ENCODE measurements around the gene STK32B.
A peak's percentile ranks its signal among the peaks of the same experiment; 100 is the strongest.
"Not testable (repeated sequence)": the region's sequence is repeated elsewhere in the genome, so short reads cannot be mapped to it uniquely, and the experiment has no call there.

The STK32B gene

DNA sequence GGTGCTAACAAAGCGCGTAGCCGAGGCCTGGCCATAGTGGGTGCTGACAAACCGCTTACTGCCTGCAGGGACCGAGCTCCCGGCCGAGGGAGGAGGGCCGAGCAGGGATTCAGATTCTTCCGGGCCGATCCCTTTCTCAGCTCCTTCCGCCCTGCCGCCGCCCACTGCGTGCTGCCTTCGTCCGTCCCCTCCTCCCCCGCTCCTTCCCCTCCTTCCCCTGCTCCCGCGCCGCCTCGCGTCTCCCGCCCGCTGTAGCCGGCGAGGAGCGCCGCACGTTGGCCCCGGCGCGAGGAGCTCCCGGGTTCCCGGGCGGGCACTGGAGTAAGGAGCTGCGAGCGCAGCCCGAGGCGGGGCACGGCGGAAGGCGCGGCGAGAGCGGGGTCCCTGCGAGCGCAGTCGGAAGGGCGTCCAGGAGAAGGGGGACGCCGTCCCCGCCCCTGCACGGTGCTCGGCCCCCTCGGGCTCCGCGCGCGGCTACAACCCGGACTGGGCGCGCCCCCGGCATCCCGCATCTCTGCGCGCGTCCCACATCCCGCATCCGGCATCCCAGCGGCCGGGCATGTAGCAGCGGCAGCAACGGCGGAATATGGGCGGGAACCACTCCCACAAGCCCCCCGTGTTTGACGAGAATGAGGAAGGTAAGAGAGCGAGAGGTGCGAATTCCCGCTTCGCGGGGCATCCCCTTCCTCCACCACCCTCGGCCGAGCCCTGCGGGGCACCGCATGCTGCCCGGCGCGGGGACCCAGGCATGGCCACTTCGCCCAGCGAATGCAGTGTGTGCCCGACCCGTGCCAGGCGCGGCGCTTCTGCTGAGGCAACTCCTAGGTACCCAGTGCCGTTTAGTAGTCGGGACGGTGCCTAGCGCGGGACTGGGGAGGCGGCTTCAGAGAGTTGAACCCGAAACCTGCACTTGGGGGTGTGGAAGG lies at the start of gene STK32B:
STK32B (plus strand) TSS at position 203 of the 926 bp plus-strand sequence.
- DNase-seq, result peak; percentile 11

DNA sequence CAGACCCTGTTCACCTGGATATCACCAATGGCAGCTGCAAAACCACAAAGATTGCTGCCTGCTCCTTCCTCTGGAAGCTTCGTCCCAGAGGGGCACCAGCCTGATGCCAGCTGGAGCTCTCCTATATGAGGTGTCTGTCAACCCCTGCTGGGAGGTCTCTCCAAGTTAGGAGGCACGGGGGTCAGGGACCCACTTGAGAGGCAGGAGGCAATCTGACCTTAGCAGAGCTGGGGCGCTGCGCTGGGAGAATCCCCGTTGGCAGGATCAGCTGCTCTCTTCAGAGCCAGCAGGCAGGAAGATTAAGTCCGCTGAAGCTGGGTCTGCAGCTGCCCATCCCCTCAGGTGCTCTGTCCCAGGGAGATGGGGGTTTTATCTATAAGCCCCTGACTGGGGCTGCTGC lies 49.6 kb upstream of the STK32B start:
- not testable (repeated sequence) for DNase-seq

DNA sequence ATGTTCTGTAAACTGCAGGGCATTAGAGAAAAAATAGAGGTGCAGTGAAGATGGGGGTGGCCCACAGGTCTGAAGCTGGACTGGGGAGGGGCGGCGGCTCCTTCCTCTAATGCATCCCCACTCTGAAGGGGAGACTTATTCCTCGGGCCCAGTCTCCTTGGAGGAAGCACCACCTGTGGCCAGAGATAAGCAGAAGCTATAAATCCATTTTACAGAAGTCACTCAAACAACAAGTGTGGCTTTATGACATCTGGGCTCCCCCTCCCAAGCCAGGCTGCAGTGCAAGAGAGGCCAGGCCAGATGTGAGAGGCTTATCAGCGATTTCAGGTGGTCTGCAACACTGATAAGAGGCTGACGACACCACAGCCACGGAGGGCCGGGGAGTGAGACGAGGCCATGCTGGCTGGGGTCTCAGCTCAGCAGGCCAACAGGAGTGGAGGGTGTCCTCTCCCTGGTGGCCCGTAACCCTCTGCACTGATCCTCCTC lies 47.9 kb upstream of the STK32B start:
- DNase-seq, result no peak

- DNase-seq, result no peak
These were observed 47.4 kb upstream of the STK32B start for GRCh38 chr4:5003918-5004317.

DNA sequence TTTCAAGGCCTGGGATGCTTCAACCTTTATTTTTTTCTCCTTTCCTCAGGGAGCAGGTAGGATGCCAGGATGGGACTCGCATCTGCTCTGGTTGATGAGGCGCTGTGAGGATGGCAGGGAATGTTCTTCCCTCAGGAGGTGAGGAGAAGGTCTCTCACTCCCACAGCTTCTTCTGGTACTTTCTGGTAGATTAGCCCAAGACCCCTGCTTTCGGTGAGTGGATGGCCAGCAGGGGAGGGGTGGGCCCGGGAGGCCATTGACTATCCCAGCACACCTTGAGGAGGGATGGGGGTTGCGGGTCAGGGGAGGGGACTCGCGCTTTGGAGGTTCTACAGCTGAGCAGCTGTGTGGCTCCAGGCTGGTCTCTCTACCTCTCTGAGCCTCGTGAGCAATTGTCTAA lies 46.8 kb upstream of the STK32B start:
- DNase-seq, result no peak

DNA sequence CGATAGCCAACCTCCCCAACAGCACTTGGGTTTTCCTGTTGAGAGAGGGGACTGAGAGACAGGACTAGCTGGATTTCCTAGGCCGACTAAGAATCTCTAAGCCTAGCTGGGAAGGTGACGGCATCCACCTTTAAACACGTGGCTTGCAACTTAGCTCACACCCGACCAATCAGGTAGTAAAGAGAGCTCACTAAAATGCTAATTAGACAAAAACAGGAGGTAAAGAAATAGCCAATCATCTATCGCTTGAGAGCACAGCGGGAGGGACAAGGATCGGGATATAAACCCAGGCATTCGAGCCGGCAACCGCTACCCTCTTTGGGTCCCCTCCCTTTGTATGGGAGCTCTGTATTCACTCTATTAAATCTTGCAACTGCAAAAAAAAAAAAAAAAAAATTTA lies 44.3 kb upstream of the STK32B start:
- DNase-seq, result not testable (repeated sequence)

DNA sequence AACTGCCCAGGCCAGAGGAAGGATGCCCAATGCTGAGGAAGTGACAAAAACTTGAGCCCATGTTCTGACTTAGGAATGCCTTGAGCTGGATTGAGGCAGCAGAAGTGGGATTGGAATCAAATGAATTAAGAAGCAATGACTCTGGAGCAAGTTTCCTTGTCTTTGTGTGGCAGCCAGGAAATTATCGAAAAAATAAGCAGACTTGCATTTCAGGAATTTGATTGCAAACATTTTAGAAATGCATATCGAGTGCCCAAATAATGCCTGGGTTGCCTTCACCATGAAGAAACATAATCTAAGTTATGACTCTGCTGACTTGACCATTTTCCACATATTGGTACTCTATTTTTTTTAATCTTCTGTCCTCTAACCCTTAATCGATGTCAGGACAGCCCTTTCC lies 41.5 kb upstream of the STK32B start:
- DNase-seq, result no peak

DNA sequence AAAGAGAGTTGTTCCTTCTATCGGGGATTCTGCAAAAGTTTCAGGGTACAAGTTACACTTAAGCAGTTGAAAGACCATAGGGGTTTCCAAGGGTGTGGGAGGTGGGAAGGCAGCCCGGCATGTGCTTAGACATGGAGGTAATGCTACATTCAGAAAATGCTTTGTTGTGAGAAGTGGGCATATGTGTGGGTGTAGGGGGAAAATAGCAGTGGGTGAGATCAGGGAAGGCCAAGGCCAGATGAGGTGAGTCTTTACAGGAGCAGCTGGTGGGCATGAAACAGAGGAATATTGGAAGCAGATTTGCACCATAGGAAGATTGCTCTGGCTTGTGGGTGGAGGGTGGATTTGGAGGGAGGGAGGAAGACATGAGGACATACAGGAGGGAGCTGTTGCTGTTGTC lies 40.3 kb upstream of the STK32B start:
- no peak for DNase-seq

DNA sequence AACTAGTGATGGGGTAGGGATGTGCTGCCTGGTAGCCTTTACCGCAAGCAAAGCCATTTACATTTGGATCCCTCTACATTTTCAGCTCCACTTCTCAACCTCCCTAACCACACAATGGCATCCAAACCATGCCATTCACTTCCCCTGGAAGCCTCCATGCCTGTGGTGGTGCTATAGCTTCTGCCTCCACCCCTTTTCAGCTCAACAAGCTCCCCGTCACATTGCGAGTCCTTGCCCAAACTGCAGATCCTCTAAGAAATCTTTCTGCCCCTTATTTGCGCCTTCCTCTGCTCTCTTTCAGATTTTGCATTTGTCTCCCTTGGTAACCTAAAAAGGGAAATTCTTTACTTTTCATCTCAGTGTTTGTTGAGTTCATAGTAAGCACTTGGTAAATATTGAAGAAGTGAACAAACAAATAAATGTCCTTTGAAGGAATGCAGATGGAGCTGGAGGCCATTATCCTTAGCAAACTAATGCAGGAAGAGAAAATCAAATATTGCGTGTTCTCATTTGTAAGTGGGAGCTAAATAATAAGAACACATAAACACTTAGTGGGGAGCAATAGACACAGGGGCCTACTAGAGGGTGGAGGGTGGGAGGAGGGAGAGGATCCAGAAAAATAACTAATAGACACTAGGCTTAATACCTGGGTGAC lies 38.9 kb upstream of the STK32B start:
- DNase-seq, result no peak

GRCh38 chr4:5012958-5013357 lies 38.3 kb upstream of the STK32B start:
- no peak for DNase-seq

GRCh38 chr4:5014007-5014682 lies 37.1 kb upstream of the STK32B start:
- no peak for DNase-seq

DNA sequence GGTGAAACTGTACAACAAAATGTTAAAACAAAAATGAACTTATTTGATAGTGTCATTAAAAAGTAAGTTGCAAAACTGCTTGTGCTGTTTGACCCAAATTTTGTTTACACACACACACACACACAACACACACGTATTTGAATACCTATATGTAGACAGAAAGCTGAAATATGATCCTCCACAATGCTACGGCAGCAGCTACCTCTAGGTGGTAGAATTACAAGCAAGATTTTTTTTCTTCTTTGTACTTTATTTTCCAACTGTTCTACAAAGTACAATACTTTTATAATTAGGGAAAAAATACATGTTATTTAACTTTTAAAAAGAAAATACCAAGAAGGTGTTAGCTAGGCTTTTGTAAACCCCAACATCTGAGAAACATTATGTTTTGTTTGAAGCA lies 33.2 kb upstream of the STK32B start:
- DNase-seq, result no peak

GRCh38 chr4:5018603-5019002 lies 32.7 kb upstream of the STK32B start:
- DNase-seq, result no peak

GRCh38 chr4:5019274-5019673 lies 32.0 kb upstream of the STK32B start, which contains the start of gene CYTL1:
Gene CYTL1 (minus strand): TSS chr4:5019458. CDS start chr4:5019445, 13 bp downstream.
- DNase-seq, result no peak

GRCh38 chr4:5019796-5020195 lies 31.5 kb upstream of the STK32B start:
- DNase-seq, result no peak

- no peak for DNase-seq
These were observed 30.9 kb upstream of the STK32B start for GRCh38 chr4:5020341-5020740.

- DNase-seq, result no peak
These were observed 29.7 kb upstream of the STK32B start for GRCh38 chr4:5021546-5021945.

GRCh38 chr4:5024673-5025072 lies 26.6 kb upstream of the STK32B start:
- DNase-seq, result no peak

GRCh38 chr4:5026371-5026770 lies 24.9 kb upstream of the STK32B start:
- DNase-seq, result no peak

DNA sequence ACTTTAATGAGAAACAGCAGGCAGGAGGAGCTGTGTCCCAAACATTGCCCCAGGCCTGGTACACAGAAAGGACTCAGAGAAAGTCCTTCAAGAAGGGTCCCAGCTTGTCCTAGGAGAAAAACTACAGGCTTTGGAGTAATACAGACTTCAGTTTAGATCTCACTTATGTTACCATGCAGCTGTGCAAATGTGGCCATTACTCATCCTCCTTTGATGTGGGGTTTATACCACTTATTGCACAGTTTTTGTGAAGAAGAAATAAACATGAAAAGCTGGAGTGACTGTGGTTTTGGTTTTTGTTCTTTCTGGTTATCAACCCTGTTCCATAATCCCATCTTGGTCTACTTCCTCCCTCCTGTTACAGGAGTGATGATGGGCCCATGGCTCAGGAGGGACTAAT lies 23.9 kb upstream of the STK32B start:
- DNase-seq, result no peak

- DNase-seq, result no peak
These were observed 22.8 kb upstream of the STK32B start for GRCh38 chr4:5028480-5028879.

DNA sequence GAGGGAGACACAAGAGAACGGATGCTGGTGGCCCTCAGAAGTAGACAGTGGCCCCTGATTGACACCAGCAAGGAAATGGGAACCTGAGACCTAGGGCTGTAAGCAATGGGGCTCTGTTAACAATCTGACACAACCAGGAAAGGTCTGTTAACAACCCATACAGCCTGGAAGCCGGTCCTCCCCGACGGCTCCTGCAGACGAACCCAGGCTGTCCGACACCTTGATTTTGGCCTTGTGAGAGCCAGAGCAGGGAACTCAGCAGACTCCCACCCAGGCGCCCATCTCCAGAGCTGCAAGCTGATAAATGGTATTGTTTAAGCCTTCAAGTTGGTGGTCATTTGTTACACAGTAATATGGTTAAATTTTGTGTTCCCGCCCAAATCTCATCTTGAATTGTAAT lies 21.8 kb upstream of the STK32B start:
- DNase-seq, result no peak

DNA sequence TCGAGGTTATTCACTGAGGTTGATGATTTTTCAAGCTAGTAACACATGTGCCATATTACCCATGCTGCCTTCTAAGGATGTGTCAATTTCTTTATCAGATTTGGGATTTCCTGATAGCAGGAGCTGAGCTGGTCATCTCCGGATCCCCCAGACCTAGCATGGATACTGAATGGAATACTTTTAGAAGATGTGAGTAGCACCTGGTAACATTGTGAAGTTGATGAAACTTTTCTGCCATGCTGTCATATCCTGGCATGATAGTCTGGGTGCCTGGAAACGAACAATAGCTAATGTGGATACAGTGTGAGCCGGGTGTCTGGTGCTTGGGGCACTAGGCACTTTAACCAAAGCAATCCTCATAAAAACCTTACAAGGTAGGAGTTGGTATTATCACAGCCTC lies 21.1 kb upstream of the STK32B start:
- DNase-seq, result no peak

DNA sequence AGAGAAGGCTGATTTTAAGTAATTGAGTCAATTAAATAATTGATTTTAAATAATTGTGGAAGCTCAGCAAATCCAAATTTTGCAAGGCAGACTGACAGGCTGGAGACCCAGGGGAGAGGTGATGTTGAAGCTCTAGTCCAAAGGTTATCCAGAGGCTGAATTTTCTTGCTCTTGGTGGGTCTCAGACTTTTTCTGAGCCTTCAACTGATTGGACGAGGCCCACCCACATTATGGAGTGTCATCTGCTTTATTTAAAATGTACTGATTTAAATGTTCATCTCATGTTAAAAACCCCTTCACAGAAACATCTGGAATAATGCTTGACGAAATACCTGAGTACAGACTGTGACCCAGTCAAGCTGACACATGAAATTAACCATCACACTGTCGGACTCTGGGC lies 20.4 kb upstream of the STK32B start:
- DNase-seq, result no peak
